Myometrial cell (primary cell): ENCODE results near the gene SEC23A. TPM values are rescaled to one million over a fixed set of nuclear protein-coding genes. Genes with fewer than 3 reads are reported as not detected.

Experiments used
- total RNA-seq: library from RNA; depleted of rRNA; stranded (reverse); fragments of >200 nt; gene quantifications from 2 replicates; pipeline ENCODE4 v1.2.3, GENCODE V29; 2015

SEC23A gene
- 260 and 401 TPM in 2 replicates for total RNA-seq

DNA sequence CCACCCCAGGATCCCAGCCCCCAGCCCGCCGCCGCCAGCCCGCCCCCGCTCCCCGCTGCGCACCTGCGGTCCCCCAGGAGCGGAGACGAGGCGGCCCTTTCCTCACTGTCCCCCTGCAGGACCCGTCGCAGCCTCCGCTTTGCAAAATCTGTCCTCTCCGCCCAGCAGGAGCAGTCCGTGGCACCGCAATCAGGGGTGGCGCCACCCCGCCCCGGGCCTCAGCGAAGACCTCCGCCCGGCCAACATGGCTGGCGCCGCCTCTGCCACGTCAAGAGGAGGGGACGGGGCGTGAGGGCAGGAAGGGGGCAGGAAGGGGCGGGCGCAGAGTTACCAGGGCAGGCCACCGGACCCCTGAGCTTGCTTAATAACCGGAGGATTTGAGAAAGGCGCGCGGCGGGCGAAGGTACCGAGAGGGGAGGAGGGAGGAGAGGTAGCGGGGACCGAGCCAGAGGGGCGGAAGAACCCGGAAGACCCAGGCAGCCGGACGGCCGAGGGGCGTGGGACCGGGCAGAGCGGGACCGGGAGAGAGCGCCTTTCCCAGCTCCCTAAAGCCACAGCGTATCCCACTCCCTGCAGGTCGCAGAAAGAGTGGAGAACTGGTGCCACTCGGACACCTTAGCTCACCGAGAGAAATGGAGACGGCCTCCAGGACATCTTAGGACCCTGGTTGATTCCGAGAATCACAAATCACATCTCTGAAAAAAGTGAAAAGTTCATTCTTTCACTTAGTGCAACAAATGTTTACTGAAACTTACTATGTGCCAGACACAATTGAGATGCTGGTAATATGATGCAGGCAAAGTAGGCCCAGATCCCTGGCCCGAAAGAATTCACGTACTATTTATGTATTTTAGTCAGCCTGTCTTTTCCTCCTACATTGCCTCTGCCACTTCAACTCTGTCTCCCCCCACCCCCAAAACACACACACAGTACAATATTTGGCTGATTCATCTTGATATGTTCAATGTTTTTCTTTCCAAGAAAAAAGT is at the start of gene SEC23A:
TSS of gene SEC23A (minus strand) at position 267 of the 989 bp plus-strand sequence. CDS start 7,117 bp downstream, outside the sequence.

DNA sequence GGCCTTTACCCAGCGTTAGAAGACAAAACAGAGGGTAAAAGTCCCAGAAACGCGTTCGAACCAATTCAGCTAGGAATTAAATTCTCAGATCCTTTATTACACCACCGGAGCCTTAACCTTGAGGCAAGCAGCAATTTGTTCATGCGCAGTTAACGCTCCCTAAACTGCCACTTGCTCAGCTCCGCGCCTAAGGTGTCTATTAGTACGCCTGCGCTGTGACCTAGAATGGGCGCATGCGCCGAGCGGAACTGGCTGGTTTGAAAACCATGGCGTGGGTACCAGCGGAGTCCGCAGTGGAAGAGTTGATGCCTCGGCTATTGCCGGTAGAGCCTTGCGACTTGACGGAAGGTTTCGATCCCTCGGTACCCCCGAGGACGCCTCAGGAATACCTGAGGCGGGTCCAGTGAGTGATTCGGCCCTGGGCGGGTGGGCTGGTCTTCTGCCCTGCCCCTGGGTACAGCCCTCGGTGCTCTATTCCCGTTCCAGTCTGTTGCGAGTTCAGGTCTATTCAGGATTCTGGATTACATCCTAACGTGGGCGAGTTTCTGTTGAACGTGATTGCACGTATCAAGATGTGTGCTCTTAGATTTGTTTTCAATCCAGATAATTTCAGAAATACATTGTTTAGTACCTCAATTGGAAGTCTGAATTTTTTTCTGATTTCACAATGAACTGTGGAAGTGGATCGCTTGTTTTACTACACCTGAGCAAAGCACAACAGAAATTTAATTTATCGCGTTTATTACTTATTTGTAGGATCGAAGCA is 11.2 kb upstream of the SEC23A start, which contains the start of gene GEMIN2:
TSS of gene GEMIN2 (plus strand) at position 251 of the 766 bp plus-strand sequence. CDS start at position 267, 16 bp downstream.

Other genes starting within 250 kb of the SEC23A start
- 11.2 and 45.8 TPM in 2 replicates for gene GEMIN2, start 11.1 kb upstream of the SEC23A start, total RNA-seq
- gene TRAPPC6B, start 67.1 kb upstream of the SEC23A start, total RNA-seq = 23.2 and 25.7 TPM in 2 replicates
- 6.6 and 8.9 TPM in 2 replicates for gene PNN, start 72.0 kb upstream of the SEC23A start, total RNA-seq
- gene MIA2, start 130.7 kb upstream of the SEC23A start, total RNA-seq = 10.7 and 14.2 TPM in 2 replicates